CD14-positive monocyte (primary cell): ENCODE results near the gene PDE4D. TPM values are rescaled to one million over a fixed set of nuclear protein-coding genes. Genes with fewer than 3 reads are reported as not detected.

Experiments
- DNase-seq, 3 donors: peaks; one replicate each; pipeline ENCODE4 v3.0.0-alpha.2; 2011 to 2022
- H2AFZ ChIP-seq: 2 replicates; pipeline ENCODE4 v1.6.0; 2012; ENCODE audit warnings: mild to moderate bottlenecking, low read depth, low read length, inconsistent platforms; ENCODE audit not compliant: insufficient read depth, poor library complexity, severe bottlenecking
- H3K27ac ChIP-seq, 2 donors: 1 replicate in 1 of 2; 2 replicates in 1 of 2; pipeline ENCODE4 v1.5.1; 2012 to 2013; ENCODE audit warnings: low read length in 2 of 2, control low read depth in 1 of 2, inconsistent platforms in 1 of 2, low read depth in 1 of 2, mild to moderate bottlenecking in 1 of 2
- H3K27me3 ChIP-seq, 2 donors: one replicate each; pipeline versions ENCODE4 v1.6.0 to v1.6.1; 2011 to 2013; ENCODE audit warnings: low read length in 2 of 2; ENCODE audit not compliant: control insufficient read depth in 2 of 2, insufficient read depth in 2 of 2
- H3K36me3 ChIP-seq, 2 donors: replicated peaks in 1 of 2; 1 replicate in 1 of 2; 2 replicates in 1 of 2; pipeline versions ENCODE4 v1.5.1 to v1.6.1; 2012 to 2013; ENCODE audit warnings: low read length in 2 of 2, control low read depth in 1 of 2, inconsistent platforms in 1 of 2, mild to moderate bottlenecking in 1 of 2; ENCODE audit not compliant: insufficient read depth in 2 of 2, control insufficient read depth in 1 of 2
- H3K4me1 ChIP-seq, 2 donors: 1 replicate in 1 of 2; 2 replicates in 1 of 2; pipeline versions ENCODE4 v1.5.1 to v1.6.1; 2012 to 2013; ENCODE audit warnings: low read length in 2 of 2, control low read depth in 1 of 2, inconsistent platforms in 1 of 2, mild to moderate bottlenecking in 1 of 2, moderate library complexity in 1 of 2; ENCODE audit not compliant: insufficient read depth in 2 of 2, control insufficient read depth in 1 of 2
- H3K4me2 ChIP-seq: replicated peaks from 2 replicates; pipeline ENCODE3; 2012; ENCODE audit warnings: low read length, moderate library complexity, mild to moderate bottlenecking; ENCODE audit not compliant: poor library complexity, severe bottlenecking; ENCODE audit errors: extremely low read depth
- H3K4me3 ChIP-seq, 3 experiments: fragments of 200-600 bp in 1 of 3; sonication (generic) in 1 of 3; replicated peaks in 1 of 3; 1 replicate in 2 of 3; 2 replicates in 1 of 3; pipeline ENCODE4 v1.5.1; 2011 to 2013; ENCODE audit warnings: low read length in 3 of 3, mild to moderate bottlenecking in 3 of 3, control low read depth in 2 of 3, low read depth in 2 of 3, inconsistent platforms in 1 of 3, moderate library complexity in 1 of 3
- H3K79me2 ChIP-seq: 2 replicates; pipeline ENCODE4 v1.6.0; 2012; ENCODE audit warnings: mild to moderate bottlenecking, control low read depth, inconsistent platforms, low read length, moderate library complexity; ENCODE audit not compliant: insufficient read depth
- H3K9ac ChIP-seq: 2 replicates; pipeline ENCODE4 v1.6.0; 2017; ENCODE audit warnings: low read length, mild to moderate bottlenecking; ENCODE audit not compliant: insufficient read depth, poor library complexity, severe bottlenecking
- H3K9me3 ChIP-seq, 2 donors: replicated peaks in 1 of 2; 1 replicate in 1 of 2; 2 replicates in 1 of 2; pipeline versions ENCODE4 v1.5.1 to v1.6.1; 2012 to 2013; ENCODE audit warnings: low read length in 2 of 2, control low read depth in 1 of 2; ENCODE audit not compliant: control insufficient read depth in 1 of 2, insufficient read depth in 1 of 2
- H4K20me1 ChIP-seq: 2 replicates; pipeline ENCODE4 v1.6.0; 2012; ENCODE audit warnings: mild to moderate bottlenecking, low read length, control low read depth, moderate library complexity; ENCODE audit not compliant: insufficient read depth
- H3K27ac Mint-ChIP-seq, 7 donors: one replicate each; pipeline ENCODE4 v1.8.0; 2020; ENCODE audit warnings: mild to moderate bottlenecking in 7 of 7, mixed read lengths in 7 of 7, moderate library complexity in 6 of 7, inconsistent platforms in 2 of 7
- H3K27me3 Mint-ChIP-seq, 3 donors: one replicate each; pipeline ENCODE4 v1.8.0; 2021 to 2022; ENCODE audit warnings: low read depth in 3 of 3, mild to moderate bottlenecking in 3 of 3, mixed read lengths in 3 of 3, moderate library complexity in 3 of 3, inconsistent platforms in 1 of 3
- H3K36me3 Mint-ChIP-seq, 2 donors: one replicate each; pipeline ENCODE4 v1.8.0; 2020; ENCODE audit warnings: mixed read lengths in 2 of 2, inconsistent platforms in 1 of 2, mild to moderate bottlenecking in 1 of 2
- H3K4me1 Mint-ChIP-seq: one replicate; pipeline ENCODE4 v1.8.0; 2020; ENCODE audit warnings: mild to moderate bottlenecking, mixed read lengths
- H3K4me3 Mint-ChIP-seq, 2 donors: one replicate each; pipeline ENCODE4 v1.8.0; 2020; ENCODE audit warnings: mild to moderate bottlenecking in 2 of 2, mixed read lengths in 2 of 2, moderate library complexity in 1 of 2
- H3K9me3 Mint-ChIP-seq, 7 donors: one replicate each; pipeline ENCODE4 v1.8.0; 2020 to 2022; ENCODE audit warnings: mixed read lengths in 7 of 7, mild to moderate bottlenecking in 6 of 7, moderate library complexity in 6 of 7, inconsistent platforms in 2 of 7
- CTCF ChIP-seq: fragments of 200-600 bp; IDR thresholded peaks from one replicate; pipeline ENCODE4 v1.8.0; 2022; ENCODE audit warnings: antibody characterized with exemption, mild to moderate bottlenecking
- WGBS: methylation state at CpG from one replicate; pipeline ENCODE4 v1.1.5; 2013; ENCODE audit warnings: missing lambda C conversion rate; ENCODE audit not compliant: insufficient coverage; 5-methylcytosine and 5-hydroxymethylcytosine counted together
- intact Hi-C, 2 donors: fragments of 100-400 bp; cut with micrococcal nuclease; formaldehyde crosslinking; loops; one replicate each; pipeline versions ENCODE4 v1.15.0 to v1.15.1; 2023
- polyA plus RNA-seq, 3 donors: library from polyadenylated mRNA; depleted of rRNA in 1 of 3; unstranded in 2 of 3; stranded (reverse) in 1 of 3; fragments of 300-500 nt in 2 of 3; fragments of >200 nt in 1 of 3; fragmentation: Illumina TruSeq in 2 of 3; gene quantifications; 1 replicate in 2 of 3; 2 replicates in 1 of 3; pipeline ENCODE4 v1.2.3, GENCODE V29; 2012 to 2021

Gene PDE4D
- polyA plus RNA-seq, 3 donors, result 1.9 to 3.4 (median 2.8) TPM

DNA sequence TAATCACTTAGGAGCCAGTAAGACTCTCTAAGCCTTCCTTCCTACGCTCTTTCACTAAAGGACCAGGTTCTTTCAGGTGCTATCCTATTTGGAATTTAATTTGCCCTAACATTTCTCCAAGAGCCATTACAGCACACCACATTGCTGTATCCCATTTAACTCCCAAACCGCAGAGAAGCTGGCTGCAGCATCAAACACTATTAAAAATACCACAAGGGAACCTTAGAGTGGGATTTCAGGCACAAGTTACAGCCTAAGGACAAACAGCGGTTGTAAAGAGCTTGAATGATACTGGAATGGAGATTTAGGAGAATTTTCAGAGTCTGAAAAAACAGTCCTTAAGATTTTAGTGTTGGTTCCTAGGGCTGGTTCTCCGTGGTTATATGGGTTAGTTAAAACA lies 744.3 kb downstream of the PDE4D start:
- no peaks in the 10 kb centered on the region for H3K27me3 ChIP-seq
- Mint-ChIP-seq H3K4me1 (no peaks in the 10 kb centered on the region), H3K36me3 (no peaks in the 10 kb centered on the region), H3K27ac (no peak overlapping the region), H3K27me3 (no peaks in the 10 kb centered on the region), H3K4me3 (no peak overlapping the region), H3K9me3 (peaks cover 0 to 1% (median 0%) of the 10 kb centered on the region in 7 donors)
- 100% methylated on average over 1 of the region's 4 CpGs for WGBS
- no peaks in the 10 kb centered on the region for H3K9me3 ChIP-seq
- DNase-seq, result no peak
- H4K20me1 ChIP-seq, result no peaks in the 10 kb centered on the region
- H3K36me3 ChIP-seq, result no peaks in the 10 kb centered on the region
- no peak overlapping the region for H2AFZ ChIP-seq
- H3K27ac ChIP-seq, result no peak overlapping the region
- intact Hi-C loops, result no loop called here
- no peak for TF ChIP-seq CTCF
- H3K4me3 ChIP-seq, result no peak overlapping the region
- H3K4me2 ChIP-seq, result no peak overlapping the region
- H3K79me2 ChIP-seq, result no peaks in the 10 kb centered on the region
- H3K4me1 ChIP-seq, result no peaks in the 10 kb centered on the region
- no peak overlapping the region for H3K9ac ChIP-seq

DNA sequence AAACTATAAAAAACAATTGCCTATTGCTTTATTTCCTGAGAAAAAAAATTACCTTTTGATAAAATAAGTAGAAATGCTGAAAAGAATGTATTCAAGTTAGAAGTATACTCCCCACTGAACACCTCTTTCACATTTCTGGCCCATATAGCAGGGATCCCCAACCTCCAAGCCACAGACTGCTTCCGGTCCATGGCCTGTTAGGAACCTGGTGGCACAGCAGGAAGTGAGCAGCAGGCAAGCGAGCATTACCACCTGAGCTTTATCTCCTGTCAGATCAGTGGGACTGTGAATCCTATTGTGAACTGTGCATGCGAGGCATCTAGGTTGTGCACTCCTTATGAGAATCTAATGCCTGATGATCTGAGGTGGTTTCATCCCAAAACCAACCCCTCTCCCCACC lies 746.8 kb downstream of the PDE4D start:
- H3K4me1 ChIP-seq, result no peaks in the 10 kb centered on the region
- H3K27ac Mint-ChIP-seq, result no peak overlapping the region

More for the DNA sequence above, 746.8 kb downstream of the PDE4D start:
- TF ChIP-seq CTCF, result no peak
- H3K4me3 ChIP-seq, result no peak overlapping the region
- no peaks in the 10 kb centered on the region for H3K79me2 ChIP-seq
- DNase-seq, result no peak
- H3K9me3 ChIP-seq, result no peaks in the 10 kb centered on the region
- intact Hi-C loops, result no loop called here
- Mint-ChIP-seq H3K9me3 (peaks cover 0 to under 1% (median 0%) of the 10 kb centered on the region in 7 donors), H3K4me1 (no peaks in the 10 kb centered on the region), H3K27me3 (no peaks in the 10 kb centered on the region), H3K36me3 (no peaks in the 10 kb centered on the region), H3K4me3 (no peak overlapping the region)
- H2AFZ ChIP-seq, result no peak overlapping the region
- H3K36me3 ChIP-seq, result no peaks in the 10 kb centered on the region
- H3K27me3 ChIP-seq, result no peaks in the 10 kb centered on the region
- WGBS, result 92% methylated on average over 2 of the region's 3 CpGs
- H4K20me1 ChIP-seq, result no peaks in the 10 kb centered on the region
- H3K4me2 ChIP-seq, result no peak overlapping the region
- no peak overlapping the region for H3K27ac ChIP-seq
- H3K9ac ChIP-seq, result no peak overlapping the region
